Retinal pigment epithelial cell (primary cell): ENCODE measurements around the gene PFKFB2.

ENCODE experiments used
- DNase-seq: peaks from one replicate; pipeline ENCODE4 v3.0.0-alpha.2; 2010; ENCODE audit warnings: low read depth
- H3K4me3 ChIP-seq: 2 replicates; pipeline ENCODE4 v1.5.1; 2011; ENCODE audit warnings: mild to moderate bottlenecking, low read length, control low read depth, moderate library complexity
- TF ChIP-seq, protein P1 (sequence below): conservative IDR thresholded peaks from 2 replicates; pipeline ENCODE4 v1.5.1; 2011; ENCODE audit warnings: low read depth, low read length, control low read depth, inconsistent platforms

PFKFB2 gene

DNA sequence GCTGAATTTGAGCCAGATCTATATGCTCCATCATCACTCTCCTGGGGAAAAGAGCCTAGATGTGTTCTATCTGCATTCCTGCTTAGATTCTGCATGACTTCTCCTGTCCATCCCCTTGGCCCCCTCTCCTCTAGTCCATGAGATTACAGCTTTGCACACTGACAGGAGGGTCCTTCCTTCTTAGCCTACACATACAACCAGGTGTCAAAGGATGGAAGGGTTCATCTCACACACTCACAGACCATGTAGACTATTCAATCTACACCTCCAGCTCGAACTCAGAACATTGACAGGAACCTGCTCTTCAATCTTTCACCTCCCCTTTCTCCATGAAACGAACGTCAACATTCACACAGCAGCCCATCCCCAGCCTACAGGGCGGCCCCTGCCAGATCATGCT is 34.4 kb upstream of the PFKFB2 start:
- TF ChIP-seq, protein P1, sequence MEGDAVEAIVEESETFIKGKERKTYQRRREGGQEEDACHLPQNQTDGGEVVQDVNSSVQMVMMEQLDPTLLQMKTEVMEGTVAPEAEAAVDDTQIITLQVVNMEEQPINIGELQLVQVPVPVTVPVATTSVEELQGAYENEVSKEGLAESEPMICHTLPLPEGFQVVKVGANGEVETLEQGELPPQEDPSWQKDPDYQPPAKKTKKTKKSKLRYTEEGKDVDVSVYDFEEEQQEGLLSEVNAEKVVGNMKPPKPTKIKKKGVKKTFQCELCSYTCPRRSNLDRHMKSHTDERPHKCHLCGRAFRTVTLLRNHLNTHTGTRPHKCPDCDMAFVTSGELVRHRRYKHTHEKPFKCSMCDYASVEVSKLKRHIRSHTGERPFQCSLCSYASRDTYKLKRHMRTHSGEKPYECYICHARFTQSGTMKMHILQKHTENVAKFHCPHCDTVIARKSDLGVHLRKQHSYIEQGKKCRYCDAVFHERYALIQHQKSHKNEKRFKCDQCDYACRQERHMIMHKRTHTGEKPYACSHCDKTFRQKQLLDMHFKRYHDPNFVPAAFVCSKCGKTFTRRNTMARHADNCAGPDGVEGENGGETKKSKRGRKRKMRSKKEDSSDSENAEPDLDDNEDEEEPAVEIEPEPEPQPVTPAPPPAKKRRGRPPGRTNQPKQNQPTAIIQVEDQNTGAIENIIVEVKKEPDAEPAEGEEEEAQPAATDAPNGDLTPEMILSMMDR, result no peak
- no peak for DNase-seq
- no peak overlapping the region for H3K4me3 ChIP-seq

GRCh38 chr1:207019161-207019560 is 33.9 kb upstream of the PFKFB2 start:
- DNase-seq, result no peak
- TF ChIP-seq, protein P1, result no peak
- no peak overlapping the region for H3K4me3 ChIP-seq

- TF ChIP-seq, protein P1, result no peak
- DNase-seq, result no peak
- no peak overlapping the region for H3K4me3 ChIP-seq
These were observed 33.4 kb upstream of the PFKFB2 start for GRCh38 chr1:207019661-207020060.

DNA sequence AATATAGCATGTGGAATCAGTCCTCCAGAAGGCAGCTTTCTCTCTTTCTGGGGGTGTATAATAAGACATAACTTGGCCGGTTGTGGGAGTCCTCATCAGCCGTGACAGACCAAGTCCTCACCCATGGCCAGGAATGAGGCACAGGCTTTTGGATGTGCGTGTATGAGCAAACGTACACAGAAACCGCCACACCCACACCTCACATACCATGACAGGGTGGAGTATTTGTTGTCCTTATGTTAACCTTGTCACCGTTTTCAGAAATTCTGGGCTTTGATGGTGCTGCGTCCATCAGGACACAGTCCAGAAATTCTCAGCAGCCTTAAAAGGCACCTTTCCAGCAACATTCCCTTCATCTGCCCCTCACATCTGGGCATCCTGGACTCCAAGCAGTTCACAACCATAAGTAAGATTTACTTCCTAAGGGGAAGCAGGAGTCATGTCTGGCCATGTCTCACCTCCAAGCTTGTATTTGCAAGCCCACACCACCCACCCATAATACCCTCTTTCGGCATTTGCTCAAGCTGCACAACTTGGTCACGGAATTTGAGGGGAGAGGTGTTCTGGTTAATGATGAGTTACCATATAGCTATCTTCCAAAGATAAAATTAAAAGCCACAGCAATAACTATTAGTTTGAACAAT is 32.9 kb upstream of the PFKFB2 start:
- no peak for DNase-seq
- no peak overlapping the region for H3K4me3 ChIP-seq
- TF ChIP-seq, protein P1, result no peak

DNA sequence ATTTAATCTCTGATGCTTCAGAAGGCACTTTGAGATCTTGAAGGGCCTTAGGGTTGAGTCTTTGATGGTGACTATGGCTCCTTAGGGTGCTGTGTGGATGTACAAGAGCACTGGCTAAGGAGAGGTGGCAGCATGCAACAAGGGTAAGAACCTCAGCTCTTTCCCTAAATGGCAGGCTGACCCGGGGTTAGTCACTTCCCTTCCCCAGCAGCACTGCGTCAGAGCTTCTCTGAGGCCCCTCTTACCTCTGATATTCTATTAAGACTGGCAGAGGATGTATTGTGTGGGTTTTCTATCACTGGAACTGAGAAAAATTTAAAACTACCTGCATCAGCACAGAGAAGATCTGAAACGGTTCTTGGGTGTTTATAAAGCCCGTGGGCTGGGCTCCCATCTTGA is 32.4 kb upstream of the PFKFB2 start:
- H3K4me3 ChIP-seq, result no peak overlapping the region
- no peak for DNase-seq
- TF ChIP-seq, protein P1, result no peak

DNA sequence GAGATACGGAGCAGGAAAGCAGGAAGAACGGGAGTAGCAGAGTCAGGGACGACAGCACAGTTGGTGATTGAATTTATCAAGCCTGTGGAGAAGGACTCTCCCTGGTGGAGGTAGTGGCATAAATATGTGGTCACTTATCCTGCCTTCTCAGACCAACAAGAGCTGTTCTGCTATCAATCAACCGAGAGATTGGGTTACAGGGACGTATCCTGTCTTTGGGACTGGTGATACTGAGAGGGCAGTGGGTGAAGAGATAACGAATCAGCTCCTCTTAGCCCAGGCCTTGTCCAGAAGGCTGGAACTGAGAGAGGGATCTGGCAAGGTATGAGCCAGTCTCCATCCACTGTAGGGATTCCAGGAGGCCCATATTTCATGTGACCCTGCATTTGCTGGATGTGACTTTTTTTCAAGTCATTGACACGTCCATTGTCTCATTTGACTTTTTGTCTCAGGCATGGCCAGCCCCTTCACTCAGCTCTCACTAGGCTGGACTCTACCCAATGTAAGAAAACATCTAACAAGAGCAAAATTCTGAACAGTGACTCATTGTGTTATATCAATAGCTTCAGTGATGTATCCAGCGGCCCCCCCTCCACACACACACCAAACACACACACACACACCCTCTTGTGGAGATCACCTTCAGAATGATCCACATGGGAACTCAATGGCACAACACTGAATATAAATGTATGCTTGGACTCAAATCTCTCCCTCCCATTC is 31.8 kb upstream of the PFKFB2 start:
- no peak overlapping the region for H3K4me3 ChIP-seq

More for the DNA sequence above, 31.8 kb upstream of the PFKFB2 start:
- TF ChIP-seq, protein P1, result no peak
- no peak for DNase-seq
